Measurements from ENCODE around the gene SLC23A1.

SLC23A1 gene

GRCh38 chr5:139407517-139407916 lies 24.4 kb upstream of the SLC23A1 start:
- no peak for DNase-seq (ENCODE audit: low read depth)

- DNase-seq (ENCODE audit: low read depth), result no peak
Observed at GRCh38 chr5:139406963-139407362, 23.9 kb upstream of the SLC23A1 start.

GRCh38 chr5:139404484-139404840 lies 21.4 kb upstream of the SLC23A1 start:
- DNase-seq (ENCODE audit: low read depth), result no peak

GRCh38 chr5:139403787-139404483 lies 20.8 kb upstream of the SLC23A1 start, which contains the start of gene SPATA24:
Gene SPATA24 (minus strand): TSS chr5:139404089. CDS start chr5:139404060, 29 bp downstream.
- peak; percentile 98 for DNase-seq (ENCODE audit: low read depth)

GRCh38 chr5:139403418-139403786 lies 20.3 kb upstream of the SLC23A1 start:
- no peak for DNase-seq (ENCODE audit: low read depth)

GRCh38 chr5:139402561-139403158 lies 19.6 kb upstream of the SLC23A1 start:
- DNase-seq (ENCODE audit: low read depth), result peak; percentile 56

- DNase-seq (ENCODE audit: low read depth), result no peak
Observed at GRCh38 chr5:139401546-139401945, 18.4 kb upstream of the SLC23A1 start.

GRCh38 chr5:139399501-139400121 lies 16.5 kb upstream of the SLC23A1 start:
- DNase-seq (ENCODE audit: low read depth), result no peak

- DNase-seq (ENCODE audit: low read depth), result no peak
Observed at GRCh38 chr5:139397921-139398320, 14.8 kb upstream of the SLC23A1 start.

GRCh38 chr5:139396691-139397090 lies 13.6 kb upstream of the SLC23A1 start:
- DNase-seq (ENCODE audit: low read depth), result no peak

- DNase-seq (ENCODE audit: low read depth), result peak; percentile 64
Observed at GRCh38 chr5:139395844-139396640, 12.9 kb upstream of the SLC23A1 start.

GRCh38 chr5:139394654-139395566 lies 11.8 kb upstream of the SLC23A1 start, which contains the start of gene PROB1:
Gene PROB1 (minus strand): TSS chr5:139395104. CDS start chr5:139395081, 23 bp downstream.
- peak; percentile 46 for DNase-seq (ENCODE audit: low read depth)

- peak; percentile 55 for DNase-seq (ENCODE audit: low read depth)
Observed at GRCh38 chr5:139394123-139394653, 11.1 kb upstream of the SLC23A1 start.

GRCh38 chr5:139393497-139394122 lies 10.5 kb upstream of the SLC23A1 start:
- DNase-seq (ENCODE audit: low read depth), result no peak

GRCh38 chr5:139392678-139393496 lies 9.8 kb upstream of the SLC23A1 start:
- no peak for DNase-seq (ENCODE audit: low read depth)

- DNase-seq (ENCODE audit: low read depth), result no peak
Observed at GRCh38 chr5:139392324-139392677, 9.2 kb upstream of the SLC23A1 start.

- DNase-seq (ENCODE audit: low read depth), result peak; percentile 98
Observed at GRCh38 chr5:139391570-139392323, 8.7 kb upstream of the SLC23A1 start.

GRCh38 chr5:139390639-139391569 lies 7.8 kb upstream of the SLC23A1 start:
- peak; percentile 67 for DNase-seq (ENCODE audit: low read depth)
